HepG2 (cell line): ENCODE results near the gene PKLR. TPM values are rescaled to one million over a fixed set of nuclear protein-coding genes. Genes with fewer than 3 reads are reported as not detected.

Experiments used
- BHLHE40 ChIP-seq: IDR thresholded peaks from 2 replicates; pipeline ENCODE4 v1.6.1; 2011; ENCODE audit warnings: low read length, improper control_type of control experiment
- CENPX ChIP-seq: sonication (generic); formaldehyde crosslinking; IDR thresholded peaks from 2 replicates; pipeline ENCODE4 v1.9.0; 2021; ENCODE audit warnings: mild to moderate bottlenecking, missing genetic modification reagents, moderate library complexity
- FLYWCH1 ChIP-seq: sonication (generic); formaldehyde crosslinking; IDR thresholded peaks from 2 replicates; pipeline ENCODE4 v1.8.1; 2023; ENCODE audit warnings: mild to moderate bottlenecking, missing genetic modification reagents
- FOXP4 ChIP-seq: sonication (generic); formaldehyde crosslinking; IDR thresholded peaks from 2 replicates; pipeline ENCODE4 v1.4.0; 2020; ENCODE audit warnings: missing genetic modification reagents
- GTF2F1 ChIP-seq: fragments of 150-350 bp; IDR thresholded peaks from 2 replicates; pipeline ENCODE4 v1.6.1; 2014; ENCODE audit warnings: low read length
- IRX3 ChIP-seq: sonication (generic); formaldehyde crosslinking; IDR thresholded peaks from 2 replicates; pipeline ENCODE4 v1.8.1; 2023; ENCODE audit warnings: mild to moderate bottlenecking, low read depth, missing genetic modification reagents, borderline replicate concordance
- KDM1A ChIP-seq: IDR thresholded peaks from 2 replicates; pipeline ENCODE4 v1.6.1; 2016; ENCODE audit warnings: missing compliant biosample characterization
- MXD4 ChIP-seq: IDR thresholded peaks from 2 replicates; pipeline ENCODE4 v1.6.1; 2016; ENCODE audit warnings: mild to moderate bottlenecking, missing biosample characterization, missing genetic modification reagents
- NR2C2 ChIP-seq: sonication (generic); formaldehyde crosslinking; IDR thresholded peaks from 2 replicates; pipeline ENCODE4 v1.4.0; 2020; ENCODE audit warnings: missing genetic modification reagents, mild to moderate bottlenecking, moderate library complexity, borderline replicate concordance
- RFXANK ChIP-seq: IDR thresholded peaks from 2 replicates; pipeline ENCODE4 v1.6.1; 2016
- ZBTB14 ChIP-seq: sonication (generic); formaldehyde crosslinking; IDR thresholded peaks from 2 replicates; pipeline ENCODE4 v1.4.0; 2020; ENCODE audit warnings: missing genetic modification reagents
- ZFP36L2 ChIP-seq: sonication (generic); formaldehyde crosslinking; IDR thresholded peaks from 2 replicates; pipeline ENCODE4 v1.4.0; 2020; ENCODE audit warnings: missing genetic modification reagents
- ZFP90 ChIP-seq: sonication (generic); formaldehyde crosslinking; IDR thresholded peaks from 2 replicates; pipeline ENCODE4 v1.8.0; 2022; ENCODE audit warnings: missing genetic modification reagents, mild to moderate bottlenecking, inconsistent platforms, borderline replicate concordance
- ZMAT3 ChIP-seq: sonication (generic); formaldehyde crosslinking; conservative IDR thresholded peaks from 2 replicates; pipeline ENCODE4 v1.7.0; 2021; ENCODE audit warnings: missing genetic modification reagents
- ZNF407 ChIP-seq: sonication (generic); formaldehyde crosslinking; IDR thresholded peaks from one replicate; pipeline ENCODE4 v1.5.1; 2020; ENCODE audit warnings: mild to moderate bottlenecking, missing genetic modification reagents; ENCODE audit errors: not compliant biosample characterization
- ZNF639 ChIP-seq: conservative IDR thresholded peaks from 2 replicates; pipeline ENCODE4 v1.6.1; 2018; ENCODE audit warnings: missing genetic modification reagents
- polyA plus RNA-seq, 8 experiments: library from polyadenylated mRNA; depleted of rRNA in 3 of 8; stranded (reverse) in 7 of 8; unstranded in 1 of 8; fragments of >200 nt; fragmentation: Illumina TruSeq in 4 of 8; extraction: Trizol in 4 of 8; gene quantifications; 2 replicates each; pipeline versions ENCODE4 v1.2.1 to v1.2.3, GENCODE V29; 2011 to 2016; ENCODE audit warnings: low read depth in 4 of 8, missing spikeins in 1 of 8, mixed read lengths in 1 of 8; ENCODE audit not compliant: insufficient read depth in 1 of 8
- total RNA-seq, 5 experiments: library from RNA; depleted of rRNA; stranded (reverse); fragments of >200 nt; fragmentation: Illumina TruSeq; extraction: Trizol; gene quantifications; 2 replicates each; pipeline ENCODE4 v1.2.3, GENCODE V29; 2016; ENCODE audit warnings: low read depth in 1 of 5

Gene PKLR
- total and polyA plus RNA-seq, 2 of the 13 experiments (the other 11 are each of a cell fraction or from before 2014, with no cell fraction given), result 10.3 to 29.3 TPM

GRCh38 chr1:155308493-155309422 is 7.5 kb upstream of the PKLR start, which contains the start of gene FDPS (continued):
- TF ChIP-seq ZNF407 (CRISPR knock-in tag) (no peak), FOXP4 (CRISPR knock-in tag) (peak; percentile 48; the same call in 1 of the 2 replicates), ZMAT3 (CRISPR knock-in tag) (peak; percentile 48; the same call in 1 of the 2 replicates), GTF2F1 (0 out of 2 replicates have a peak, but pooled peaks have one; percentile 30), ZFP90 (CRISPR knock-in tag) (0 out of 2 replicates have a peak, but pooled peaks have one; percentile 36), IRX3 (CRISPR knock-in tag) (no peak), ZNF639 (CRISPR knock-in tag) (no peak), FLYWCH1 (no peak), BHLHE40 (peak; percentile 50; the same call in 1 of the 2 replicates), KDM1A (CRISPR knock-in tag) (no peak), ZBTB14 (CRISPR knock-in tag) (no peak; the same call in 1 of the 2 replicates), CENPX (no peak), MXD4 (CRISPR knock-in tag) (peak; percentile 30; the same call in 1 of the 2 replicates), ZFP36L2 (no peak), NR2C2 (CRISPR knock-in tag) (peak; percentile 96), RFXANK (0 out of 2 replicates have a peak, but pooled peaks have one; percentile 63)
